ENCODE data around the gene TMEFF2.

Gene TMEFF2

GRCh38 chr2:192218377-192218776 lies 23.6 kb upstream of the TMEFF2 start:
- H3K4me3 ChIP-seq (ENCODE audit: control insufficient read depth, low read depth, low read length): no peak overlapping the region
- TF ChIP-seq, protein P1, sequence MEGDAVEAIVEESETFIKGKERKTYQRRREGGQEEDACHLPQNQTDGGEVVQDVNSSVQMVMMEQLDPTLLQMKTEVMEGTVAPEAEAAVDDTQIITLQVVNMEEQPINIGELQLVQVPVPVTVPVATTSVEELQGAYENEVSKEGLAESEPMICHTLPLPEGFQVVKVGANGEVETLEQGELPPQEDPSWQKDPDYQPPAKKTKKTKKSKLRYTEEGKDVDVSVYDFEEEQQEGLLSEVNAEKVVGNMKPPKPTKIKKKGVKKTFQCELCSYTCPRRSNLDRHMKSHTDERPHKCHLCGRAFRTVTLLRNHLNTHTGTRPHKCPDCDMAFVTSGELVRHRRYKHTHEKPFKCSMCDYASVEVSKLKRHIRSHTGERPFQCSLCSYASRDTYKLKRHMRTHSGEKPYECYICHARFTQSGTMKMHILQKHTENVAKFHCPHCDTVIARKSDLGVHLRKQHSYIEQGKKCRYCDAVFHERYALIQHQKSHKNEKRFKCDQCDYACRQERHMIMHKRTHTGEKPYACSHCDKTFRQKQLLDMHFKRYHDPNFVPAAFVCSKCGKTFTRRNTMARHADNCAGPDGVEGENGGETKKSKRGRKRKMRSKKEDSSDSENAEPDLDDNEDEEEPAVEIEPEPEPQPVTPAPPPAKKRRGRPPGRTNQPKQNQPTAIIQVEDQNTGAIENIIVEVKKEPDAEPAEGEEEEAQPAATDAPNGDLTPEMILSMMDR (conservative IDR thresholded peaks at IDR 0.05; ENCODE audit: control insufficient read depth, insufficient read depth, low read depth, low read length): no peak
- DNase-seq (ENCODE audit: low read depth): no peak

GRCh38 chr2:192216336-192216735 lies 21.6 kb upstream of the TMEFF2 start:
- no peak overlapping the region for H3K4me3 ChIP-seq (ENCODE audit: control insufficient read depth, low read depth, low read length)
- DNase-seq (ENCODE audit: low read depth): no peak
- TF ChIP-seq, protein P1 (conservative IDR thresholded peaks at IDR 0.05; ENCODE audit: control insufficient read depth, insufficient read depth, low read depth, low read length): no peak

GRCh38 chr2:192215096-192215877 lies 20.6 kb upstream of the TMEFF2 start:
- DNase-seq (ENCODE audit: low read depth): no peak
- H3K4me3 ChIP-seq (ENCODE audit: control insufficient read depth, low read depth, low read length): no peak overlapping the region
- TF ChIP-seq, protein P1 (conservative IDR thresholded peaks at IDR 0.05; ENCODE audit: control insufficient read depth, insufficient read depth, low read depth, low read length): no peak

DNA sequence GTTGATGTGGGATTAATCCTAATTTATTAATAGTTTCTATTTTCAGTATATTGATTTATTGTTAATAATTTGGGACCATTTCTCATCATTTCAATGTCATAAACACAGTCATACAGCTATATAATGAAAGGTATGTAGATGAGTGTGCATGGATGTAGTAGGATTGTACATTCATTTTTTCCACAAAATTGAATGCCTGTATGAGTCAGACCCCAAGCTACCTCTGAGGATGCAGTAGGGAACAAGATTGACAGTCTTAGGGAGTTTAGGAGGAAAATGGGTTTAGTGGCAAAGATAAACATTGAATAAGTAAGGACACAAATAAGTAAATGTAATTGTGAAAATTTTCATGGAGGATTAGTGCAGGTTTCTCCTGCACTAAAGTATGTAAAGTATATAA lies 14.1 kb upstream of the TMEFF2 start:
- DNase-seq (ENCODE audit: low read depth): no peak
- H3K4me3 ChIP-seq (ENCODE audit: control insufficient read depth, low read depth, low read length): no peak overlapping the region
- TF ChIP-seq, protein P1 (conservative IDR thresholded peaks at IDR 0.05; ENCODE audit: control insufficient read depth, insufficient read depth, low read depth, low read length): no peak

- no peak overlapping the region for H3K4me3 ChIP-seq (ENCODE audit: control insufficient read depth, low read depth, low read length)
- no peak for DNase-seq (ENCODE audit: low read depth)
- TF ChIP-seq, protein P1 (conservative IDR thresholded peaks at IDR 0.05; ENCODE audit: control insufficient read depth, insufficient read depth, low read depth, low read length): no peak
Measured at GRCh38 chr2:192206399-192206798, 11.7 kb upstream of the TMEFF2 start.

- no peak overlapping the region for H3K4me3 ChIP-seq (ENCODE audit: control insufficient read depth, low read depth, low read length)
- TF ChIP-seq, protein P1 (conservative IDR thresholded peaks at IDR 0.05; ENCODE audit: control insufficient read depth, insufficient read depth, low read depth, low read length): no peak
- DNase-seq (ENCODE audit: low read depth): no peak
Measured at GRCh38 chr2:192203876-192204275, 9.1 kb upstream of the TMEFF2 start.
